Stimulated activated CD4-positive, alpha-beta T cell treated with anti-CD3 and anti-CD28 coated beads, Interleukin-4, amount 100 ng/mL, for 48 hours (primary cell): Measurements from ENCODE around the gene ZDHHC20.
"Not testable (repeated sequence)": the region's sequence is repeated elsewhere in the genome, so short reads cannot be mapped to it uniquely, and the experiment has no call there.

Source experiments
- DNase-seq, 2 donors: peaks; one replicate each; pipeline ENCODE4 v3.0.0-alpha.2; 2020; ENCODE audit warnings: low read depth in 2 of 2

Gene ZDHHC20

DNA sequence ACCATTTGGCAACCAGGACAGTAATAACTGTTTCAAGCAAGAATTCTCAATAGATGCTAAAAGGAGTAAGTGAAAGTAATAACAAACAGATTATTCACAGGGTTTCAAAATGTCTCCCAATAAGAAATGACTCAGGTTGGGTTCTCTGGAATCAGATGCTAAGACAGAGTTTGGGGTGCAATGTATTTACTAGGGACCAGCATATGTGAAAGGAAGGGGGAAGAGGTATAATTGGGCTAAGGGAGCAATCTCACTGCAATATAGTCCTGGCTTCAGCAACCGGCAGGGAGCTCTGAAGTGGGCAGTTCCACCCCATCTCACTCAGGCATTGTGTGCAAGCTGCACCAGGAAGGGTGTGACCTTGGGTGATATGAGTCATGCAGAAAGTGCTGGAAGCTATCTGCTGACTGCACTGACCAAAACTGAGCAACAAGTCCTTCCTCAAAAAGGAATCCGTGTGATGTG lies 23.4 kb downstream of the ZDHHC20 start:
- DNase-seq = peak in 1 of 2 donors; percentile 13

DNA sequence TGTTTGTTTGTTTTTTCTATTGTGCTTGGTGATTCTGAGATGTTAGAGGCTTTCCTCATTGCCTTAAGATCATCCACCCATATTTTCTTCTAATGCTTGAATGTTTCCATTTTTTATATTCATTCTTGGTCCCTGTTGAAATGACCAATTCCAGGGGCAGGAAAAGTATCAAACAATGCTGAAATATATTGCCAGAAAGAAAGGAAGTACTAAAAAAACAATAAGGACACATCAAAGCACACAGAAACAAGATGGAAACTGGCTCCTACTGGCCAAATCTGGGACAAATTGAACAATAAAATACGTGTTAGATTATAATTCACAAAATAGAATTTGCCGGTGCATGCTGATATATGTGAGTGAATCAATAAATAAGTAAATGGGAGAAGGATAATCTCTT lies 23.9 kb downstream of the ZDHHC20 start:
- DNase-seq = no peak

DNA sequence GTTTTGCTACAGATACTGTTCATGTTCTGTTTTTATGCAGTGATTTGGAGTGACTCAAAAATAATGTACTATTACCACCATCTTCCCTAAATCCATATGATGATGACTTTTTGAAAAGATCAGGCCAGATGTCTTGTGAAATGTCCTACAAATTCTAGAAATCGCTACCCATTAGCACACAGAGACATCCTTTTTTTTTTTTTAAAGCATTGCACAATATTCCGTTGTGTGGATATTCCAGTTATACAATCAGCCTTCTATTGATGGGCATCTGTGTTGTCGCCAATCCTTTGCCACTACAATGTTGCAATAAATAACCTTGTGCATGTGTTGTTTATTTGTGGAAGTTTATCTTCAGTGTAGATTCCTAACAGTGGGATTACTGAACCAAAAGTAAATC lies 24.5 kb downstream of the ZDHHC20 start:
- DNase-seq = no peak

DNA sequence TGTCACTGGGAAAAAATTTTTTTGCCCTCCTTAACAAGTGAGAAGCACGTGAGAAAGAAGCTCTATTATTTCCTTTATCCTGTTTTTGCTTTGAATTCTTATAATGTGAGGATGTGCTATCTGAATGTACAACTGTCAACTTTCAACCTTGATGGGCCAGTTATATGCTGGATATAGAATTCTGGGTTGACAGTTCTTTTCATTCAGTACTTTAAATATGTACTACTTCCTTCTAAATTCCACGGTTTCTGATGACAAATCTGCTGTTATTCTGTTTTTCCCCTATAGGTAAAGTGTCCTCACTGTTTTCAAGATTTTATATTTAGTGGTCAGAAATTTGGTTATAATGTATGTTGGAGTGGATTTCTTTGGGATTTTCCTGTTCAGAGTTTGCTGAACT lies 29.9 kb downstream of the ZDHHC20 start:
- no peak for DNase-seq

GRCh38 chr13:21427741-21428140 lies 31.4 kb downstream of the ZDHHC20 start:
- DNase-seq = no peak

DNA sequence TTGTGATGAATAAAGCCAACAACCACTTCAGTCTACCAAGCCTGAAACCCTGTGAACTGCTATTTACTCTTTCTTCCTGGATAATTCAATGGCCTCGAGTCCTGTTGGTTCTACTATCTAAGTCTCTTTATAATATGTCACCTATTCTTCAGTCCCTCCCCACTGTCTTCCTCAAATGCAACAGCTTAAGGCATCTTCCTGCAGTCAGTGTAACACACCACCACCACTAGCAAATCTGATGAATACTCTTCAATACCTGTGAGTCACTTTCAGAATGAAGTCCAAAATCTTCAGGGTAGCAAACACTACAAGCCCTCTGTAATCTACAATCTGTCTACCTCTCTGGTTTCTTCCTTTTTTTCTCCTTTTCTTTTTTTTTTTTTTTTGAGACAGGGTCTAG lies 32.9 kb downstream of the ZDHHC20 start:
- DNase-seq = no peak

- DNase-seq = no peak
Observed at GRCh38 chr13:21420706-21421105, 38.4 kb downstream of the ZDHHC20 start.

GRCh38 chr13:21413013-21413412 lies 46.1 kb downstream of the ZDHHC20 start:
- DNase-seq = no peak

DNA sequence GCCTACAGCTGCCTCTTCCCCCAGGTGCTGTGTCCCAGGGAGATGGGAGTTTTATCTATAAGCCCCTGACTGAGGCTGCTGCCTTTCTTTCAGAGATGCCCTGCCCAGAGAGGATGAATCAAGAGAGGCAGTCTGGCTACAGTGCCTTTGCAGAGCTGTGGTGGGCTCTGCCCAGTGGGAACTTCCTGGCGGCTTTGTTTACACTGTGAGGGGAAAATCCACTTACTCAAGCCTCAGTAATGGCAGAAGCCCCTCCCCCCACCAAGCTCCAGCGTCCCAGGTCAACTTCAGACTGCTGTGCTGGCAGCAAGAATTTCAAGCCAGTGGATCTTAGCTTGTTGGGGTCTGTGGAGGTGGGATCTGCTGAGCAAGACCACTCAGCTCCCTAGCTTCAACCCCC lies 48.6 kb downstream of the ZDHHC20 start:
- DNase-seq = not testable (repeated sequence)

- DNase-seq = no peak
Observed at GRCh38 chr13:21405309-21405708, 53.8 kb downstream of the ZDHHC20 start.

GRCh38 chr13:21402586-21403307 lies 56.4 kb downstream of the ZDHHC20 start:
- DNase-seq = no peak

DNA sequence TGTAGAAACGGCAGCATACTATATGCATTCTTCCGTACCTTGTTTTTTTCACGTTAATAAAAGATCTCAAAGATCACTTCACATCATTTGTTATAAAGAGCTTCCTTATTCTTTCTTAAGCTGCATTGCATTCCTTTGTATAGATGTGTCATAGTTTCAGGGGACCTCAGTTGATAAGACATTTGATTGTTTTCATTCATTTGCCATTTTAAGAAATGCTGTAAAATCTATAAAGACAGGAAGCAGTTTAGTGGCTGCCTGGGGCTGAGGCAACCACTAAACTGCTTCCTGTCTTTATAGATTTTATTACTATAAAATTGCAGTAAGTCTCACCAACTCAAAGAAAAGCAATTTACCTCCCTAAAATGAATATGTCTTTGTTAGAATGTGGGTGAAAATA lies 59.4 kb downstream of the ZDHHC20 start:
- DNase-seq = no peak

DNA sequence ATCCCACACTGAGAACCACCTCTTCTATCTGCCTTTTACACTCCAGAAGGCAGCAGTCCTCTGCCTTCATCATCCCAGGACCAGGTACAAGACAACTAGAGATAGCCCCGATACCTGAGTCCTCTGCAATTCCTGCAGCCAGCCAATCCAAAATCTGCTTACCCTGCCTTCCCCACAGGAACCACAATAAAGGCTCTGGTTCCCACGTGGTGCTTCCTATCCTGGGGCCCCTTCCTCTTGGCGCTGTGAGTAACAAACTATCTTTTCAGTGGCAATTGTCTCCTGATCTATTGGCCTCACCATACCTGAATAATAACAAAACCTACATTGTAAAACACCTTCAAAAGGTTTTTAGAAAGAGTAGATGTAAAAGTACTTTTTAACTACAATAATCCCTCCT lies 63.1 kb downstream of the ZDHHC20 start:
- peak in 1 of 2 donors; percentile 5 for DNase-seq

- DNase-seq = no peak
Observed at GRCh38 chr13:21389124-21389523, 70.0 kb downstream of the ZDHHC20 start.

GRCh38 chr13:21385710-21386109 lies 73.4 kb downstream of the ZDHHC20 start:
- no peak for DNase-seq

DNA sequence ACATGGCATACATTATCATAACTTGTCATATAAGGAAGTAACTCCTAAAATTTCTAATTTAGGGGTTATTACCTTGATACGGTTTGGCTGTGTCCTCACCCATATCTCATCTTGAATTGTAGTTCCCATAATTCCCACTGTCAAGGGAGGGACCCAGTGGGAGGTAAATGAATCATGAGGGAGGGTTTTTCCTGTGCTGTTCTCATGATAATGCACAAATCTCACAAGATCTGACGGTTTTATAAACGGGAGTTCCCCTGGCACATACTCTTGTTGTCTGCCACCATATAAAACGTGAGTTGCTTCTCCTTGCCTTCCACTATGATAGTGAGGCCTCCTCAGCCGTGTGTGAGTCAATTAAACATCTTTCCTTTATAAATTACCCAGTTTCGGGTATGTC lies 76.0 kb downstream of the ZDHHC20 start:
- DNase-seq = no peak

DNA sequence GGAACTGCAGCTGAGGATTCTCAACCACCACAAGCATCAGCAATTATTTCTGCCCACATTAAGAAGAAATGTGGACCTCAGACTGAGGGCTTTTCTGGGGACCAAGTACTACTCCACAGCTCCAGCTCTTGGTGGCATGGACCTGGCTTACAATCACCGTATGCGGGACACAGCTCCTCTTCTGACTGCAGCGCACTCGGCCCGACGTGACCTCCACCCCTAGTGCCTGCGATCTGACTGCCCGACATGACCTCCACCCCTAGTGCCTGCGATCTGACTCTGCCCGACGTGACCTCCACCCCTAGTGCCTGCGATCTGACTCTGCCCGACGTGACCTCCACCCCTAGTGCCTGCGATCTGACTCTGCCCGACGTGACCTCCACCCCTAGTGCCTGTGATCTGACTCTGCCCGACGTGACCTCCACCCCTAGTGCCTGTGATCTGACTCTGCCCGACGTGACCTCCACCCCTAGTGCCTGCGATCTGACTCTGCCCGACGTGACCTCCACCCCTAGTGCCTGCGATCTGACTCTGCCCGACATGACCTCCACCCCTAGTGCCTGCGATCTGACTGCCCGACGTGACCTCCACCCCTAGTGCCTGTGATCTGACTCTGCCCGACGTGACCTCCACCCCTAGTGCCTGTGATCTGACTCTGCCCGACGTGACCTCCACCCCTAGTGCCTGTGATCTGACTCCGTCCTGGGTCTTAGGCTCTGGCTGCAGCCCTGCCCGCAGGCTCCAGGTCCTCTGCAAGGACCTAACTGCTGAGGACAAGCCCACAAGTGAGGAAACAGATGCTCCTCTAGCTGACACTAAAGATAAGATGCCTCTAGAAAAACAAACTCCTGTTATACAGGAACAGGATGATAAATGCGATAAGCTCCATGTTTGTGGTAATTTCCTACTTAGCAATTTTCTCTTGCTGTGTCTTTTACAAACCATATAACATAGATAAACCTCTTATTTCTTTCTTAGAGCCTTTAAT lies 81.8 kb downstream of the ZDHHC20 start:
- DNase-seq = not testable (repeated sequence)

DNA sequence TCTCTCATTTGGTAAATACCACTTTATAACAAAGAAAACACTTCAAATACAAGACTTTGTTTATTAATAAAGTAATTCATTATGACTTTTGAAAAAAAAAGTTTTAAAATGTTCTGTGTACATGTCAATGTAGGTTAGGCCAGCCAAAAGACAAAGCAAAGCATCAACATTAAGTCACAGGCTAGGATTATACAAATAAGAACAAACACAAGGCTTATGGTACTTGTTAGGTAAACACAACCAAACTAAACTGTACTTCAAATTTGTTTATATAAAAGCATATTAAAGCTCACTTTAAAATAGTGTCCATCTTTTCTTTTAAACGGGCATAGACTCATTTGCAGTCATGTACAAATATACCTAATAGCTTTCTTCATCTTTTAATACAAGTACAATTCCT lies 86.6 kb downstream of the ZDHHC20 start:
- DNase-seq = no peak

DNA sequence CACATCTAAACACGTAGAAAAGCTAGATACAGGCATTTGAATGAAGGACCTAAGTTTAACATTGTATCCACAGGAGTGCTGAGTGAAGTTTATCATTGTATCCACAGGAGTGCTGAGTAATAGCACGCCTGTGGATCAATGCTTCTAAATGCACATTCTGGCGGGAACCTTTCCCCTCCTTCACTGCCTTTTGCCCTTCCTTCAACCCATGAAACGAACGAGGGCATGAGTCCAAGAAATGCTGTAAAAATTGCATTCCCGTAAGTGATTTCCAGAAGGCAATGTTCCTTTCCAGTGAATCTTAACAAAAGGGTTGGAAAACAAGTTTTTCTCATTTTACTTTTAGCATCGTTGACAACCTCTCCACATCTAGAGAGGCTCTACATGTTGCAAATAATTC lies 88.1 kb downstream of the ZDHHC20 start:
- no peak for DNase-seq

DNA sequence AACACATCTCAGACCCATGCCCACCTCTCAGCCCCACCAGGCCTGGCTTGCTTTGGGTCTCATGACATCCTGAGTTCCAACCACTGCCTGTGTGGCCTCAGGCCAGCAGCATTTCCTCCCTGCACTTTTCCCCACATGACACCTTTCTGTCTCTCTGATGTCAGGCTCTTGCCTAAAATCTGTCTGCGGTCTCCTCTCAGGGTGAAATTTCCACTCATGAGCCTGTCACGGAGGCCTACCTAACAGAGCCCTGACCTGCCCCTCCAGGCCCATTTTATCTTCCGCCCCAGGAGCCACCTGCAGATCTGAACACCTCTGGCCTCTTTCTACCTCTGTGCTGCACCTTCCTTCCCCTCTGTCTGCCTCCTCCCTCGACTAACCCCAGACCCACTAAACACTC lies 93.5 kb downstream of the ZDHHC20 start:
- no peak for DNase-seq

DNA sequence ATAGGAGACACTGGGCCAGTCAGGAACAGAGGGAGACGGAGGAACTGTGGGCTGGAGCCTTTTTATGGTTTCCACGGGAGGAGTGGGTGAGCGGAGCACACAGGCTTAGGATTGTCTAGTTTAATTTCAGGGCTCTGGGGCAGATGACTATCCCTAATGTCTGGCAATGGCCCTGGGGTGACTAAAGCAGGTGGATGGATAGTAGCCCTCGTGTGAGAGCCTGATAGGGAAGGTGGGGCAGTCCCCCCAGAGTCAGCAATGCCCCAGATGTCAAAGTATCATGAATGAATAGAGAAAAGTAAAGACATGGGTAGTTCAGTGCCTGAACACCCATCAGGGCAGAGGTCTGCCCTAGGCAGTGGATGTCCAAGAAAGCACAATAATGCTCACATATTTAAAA lies 94.2 kb downstream of the ZDHHC20 start:
- no peak for DNase-seq

DNA sequence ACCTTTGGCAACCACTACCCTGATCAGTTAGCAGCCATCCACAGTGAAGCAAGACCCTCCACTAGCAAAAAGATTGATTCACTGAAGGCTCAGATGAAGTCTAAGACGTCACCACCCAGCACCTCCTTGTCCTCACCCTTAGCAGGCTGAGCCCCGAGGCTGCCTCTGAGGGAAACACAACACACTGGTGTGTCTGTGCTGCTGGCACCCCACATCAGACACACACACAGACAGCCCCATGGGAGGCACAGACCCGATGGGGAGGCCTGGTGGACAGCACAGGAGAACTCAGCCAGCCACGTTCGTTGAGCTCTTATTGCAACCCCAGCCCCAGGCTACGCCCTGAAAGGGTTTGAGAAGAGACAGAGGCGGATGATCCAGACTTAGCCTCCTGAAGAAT lies 94.7 kb downstream of the ZDHHC20 start:
- no peak for DNase-seq

DNA sequence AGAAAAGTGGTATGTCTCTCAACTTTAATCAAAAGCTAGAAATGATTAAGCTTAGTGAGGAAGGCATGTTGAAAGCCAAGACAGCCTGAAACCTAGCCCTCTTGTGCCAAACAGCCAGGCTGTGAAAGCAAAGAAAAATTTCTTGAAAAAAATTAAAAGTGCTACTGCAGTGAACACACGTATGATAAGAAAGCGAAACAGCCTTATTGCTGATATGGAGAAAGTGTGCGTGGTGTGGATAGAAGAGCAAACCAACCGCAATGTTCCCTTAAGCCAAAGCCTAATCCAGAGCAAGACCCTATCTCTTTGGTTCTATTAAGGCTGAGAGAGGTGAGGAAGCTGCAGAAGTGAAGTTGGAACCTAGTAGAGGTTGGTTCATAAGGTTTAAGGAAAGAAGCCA lies 96.4 kb downstream of the ZDHHC20 start:
- no peak for DNase-seq
